Choroid plexus epithelial cell (primary cell): Measurements from ENCODE around the gene IFFO2.

Source experiments
- DNase-seq: peaks from one replicate; pipeline ENCODE4 v3.0.0-alpha.2; 2010; ENCODE audit warnings: low read depth
- H3K4me3 ChIP-seq: 2 replicates; pipeline ENCODE4 v1.5.1; 2011; ENCODE audit warnings: low read depth, mild to moderate bottlenecking, control low read depth, low read length, moderate library complexity
- TF ChIP-seq, protein P1 (sequence below): conservative IDR thresholded peaks from 2 replicates; pipeline ENCODE4 v1.5.1; 2011; ENCODE audit warnings: low read depth, mild to moderate bottlenecking, control low read depth, inconsistent platforms, low read length, moderate library complexity

Gene IFFO2

DNA sequence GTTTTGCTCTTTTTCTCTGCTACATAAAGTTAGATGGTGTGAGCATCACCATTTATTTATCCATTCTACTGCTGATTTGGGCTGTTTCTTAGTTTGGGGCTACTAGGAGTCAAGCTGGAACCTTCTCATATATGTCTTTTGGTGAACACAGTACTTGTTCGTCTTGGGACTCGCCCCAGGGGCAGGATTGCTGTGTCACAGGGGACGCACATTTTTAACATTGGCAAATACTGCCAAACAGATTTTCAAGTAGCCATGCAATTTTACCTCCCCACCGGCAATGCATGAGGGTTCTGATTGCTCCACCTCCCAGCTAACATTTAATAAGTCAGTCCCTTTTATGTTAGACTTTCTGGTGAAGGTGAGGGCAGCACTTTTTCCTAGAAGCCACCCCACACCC is 7.5 kb upstream of the IFFO2 start:
- no peak for DNase-seq
- TF ChIP-seq, protein P1, sequence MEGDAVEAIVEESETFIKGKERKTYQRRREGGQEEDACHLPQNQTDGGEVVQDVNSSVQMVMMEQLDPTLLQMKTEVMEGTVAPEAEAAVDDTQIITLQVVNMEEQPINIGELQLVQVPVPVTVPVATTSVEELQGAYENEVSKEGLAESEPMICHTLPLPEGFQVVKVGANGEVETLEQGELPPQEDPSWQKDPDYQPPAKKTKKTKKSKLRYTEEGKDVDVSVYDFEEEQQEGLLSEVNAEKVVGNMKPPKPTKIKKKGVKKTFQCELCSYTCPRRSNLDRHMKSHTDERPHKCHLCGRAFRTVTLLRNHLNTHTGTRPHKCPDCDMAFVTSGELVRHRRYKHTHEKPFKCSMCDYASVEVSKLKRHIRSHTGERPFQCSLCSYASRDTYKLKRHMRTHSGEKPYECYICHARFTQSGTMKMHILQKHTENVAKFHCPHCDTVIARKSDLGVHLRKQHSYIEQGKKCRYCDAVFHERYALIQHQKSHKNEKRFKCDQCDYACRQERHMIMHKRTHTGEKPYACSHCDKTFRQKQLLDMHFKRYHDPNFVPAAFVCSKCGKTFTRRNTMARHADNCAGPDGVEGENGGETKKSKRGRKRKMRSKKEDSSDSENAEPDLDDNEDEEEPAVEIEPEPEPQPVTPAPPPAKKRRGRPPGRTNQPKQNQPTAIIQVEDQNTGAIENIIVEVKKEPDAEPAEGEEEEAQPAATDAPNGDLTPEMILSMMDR: no peak
- no peak overlapping the region for H3K4me3 ChIP-seq

DNA sequence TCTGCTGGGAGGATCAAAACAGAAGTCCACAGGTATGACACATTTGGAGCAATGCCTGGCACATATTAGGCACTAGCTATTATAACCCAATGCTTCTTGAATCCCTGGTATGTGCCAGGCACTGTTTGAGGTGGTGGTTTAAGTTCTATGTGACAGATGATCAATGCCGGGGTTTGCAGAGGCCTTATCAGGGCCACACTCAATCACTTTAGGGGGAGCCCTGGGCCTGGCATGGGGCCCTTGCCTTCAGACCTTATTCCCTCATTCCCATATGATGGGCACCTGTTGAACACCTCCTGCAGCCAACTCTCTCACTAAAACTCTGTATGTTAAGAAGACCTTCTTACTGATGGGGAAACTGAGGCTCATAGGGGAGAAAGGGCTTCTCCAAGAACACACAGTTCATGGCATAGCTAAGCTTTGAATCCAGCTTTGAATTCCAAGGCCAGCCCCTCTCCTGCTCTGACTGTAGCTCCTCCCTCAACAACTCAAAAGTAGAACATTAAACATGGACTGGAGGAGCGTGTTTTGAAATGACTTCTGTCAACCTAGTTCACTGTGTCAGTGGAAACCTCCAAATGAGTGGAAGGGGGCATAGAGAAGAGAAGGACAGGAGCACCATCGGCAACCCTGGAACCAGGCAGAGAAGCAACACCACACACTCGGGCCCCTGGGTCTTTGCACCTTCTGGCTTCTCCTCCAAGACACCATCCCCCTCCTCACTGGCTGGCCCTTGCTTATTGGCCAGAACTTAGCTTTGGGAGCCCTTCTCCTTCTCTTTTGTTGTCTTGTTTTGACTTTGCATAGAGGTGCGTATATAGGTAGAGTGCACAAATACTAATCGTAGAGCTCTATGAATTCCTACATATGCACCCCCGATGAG is 6.6 kb upstream of the IFFO2 start:
- H3K4me3 ChIP-seq: no peak overlapping the region
- no peak for DNase-seq
- TF ChIP-seq, protein P1: no peak

DNA sequence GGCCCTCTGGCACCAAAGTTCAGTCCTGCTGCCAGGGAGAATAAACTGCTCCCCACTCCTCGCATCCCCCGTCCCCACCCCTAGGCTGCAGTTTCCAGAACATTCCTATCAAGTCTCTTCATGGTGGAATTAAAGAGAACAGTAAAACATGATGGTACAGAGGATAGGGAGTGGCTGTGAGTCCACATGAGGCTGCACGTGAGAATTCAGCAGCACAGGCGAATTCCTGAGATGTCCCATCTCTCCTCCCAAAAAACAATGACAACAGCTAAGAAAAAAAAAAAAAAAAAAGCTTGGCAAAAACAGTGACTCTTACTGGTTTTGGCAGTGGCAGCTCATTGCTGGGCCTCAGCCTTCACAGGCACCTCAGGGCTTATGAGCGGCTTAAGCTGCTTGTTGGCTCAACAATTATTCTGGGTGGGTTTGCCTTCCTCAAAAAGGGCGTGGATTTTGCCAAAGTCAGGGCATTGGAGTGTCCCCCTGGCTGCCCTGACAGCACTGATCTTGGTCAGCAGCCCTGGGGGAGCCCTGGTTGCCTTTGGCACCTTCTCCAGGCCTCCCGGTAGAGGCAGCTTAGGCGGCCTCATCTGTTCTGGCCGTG is 5.7 kb upstream of the IFFO2 start:
- no peak for DNase-seq
- no peak overlapping the region for H3K4me3 ChIP-seq
- TF ChIP-seq, protein P1: no peak

DNA sequence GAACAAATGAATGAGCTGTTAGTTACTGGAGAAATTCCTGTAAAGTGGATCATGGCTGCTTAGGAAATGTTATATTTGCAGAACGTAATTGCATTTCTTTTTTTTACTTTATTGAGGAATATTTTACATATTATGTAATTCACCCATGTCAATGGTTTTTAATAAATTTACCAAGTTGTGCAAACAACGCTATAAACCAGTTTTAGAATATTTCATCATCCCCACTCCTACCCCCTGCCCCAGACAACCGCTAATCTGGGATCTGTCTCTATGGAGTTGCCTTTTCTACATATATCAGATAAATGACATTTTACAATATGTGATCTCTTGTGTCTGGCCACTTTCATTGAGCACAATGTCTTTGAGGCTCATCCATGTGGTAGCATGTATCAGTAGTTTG is 4.3 kb upstream of the IFFO2 start:
- no peak overlapping the region for H3K4me3 ChIP-seq
- TF ChIP-seq, protein P1: no peak
- no peak for DNase-seq

DNA sequence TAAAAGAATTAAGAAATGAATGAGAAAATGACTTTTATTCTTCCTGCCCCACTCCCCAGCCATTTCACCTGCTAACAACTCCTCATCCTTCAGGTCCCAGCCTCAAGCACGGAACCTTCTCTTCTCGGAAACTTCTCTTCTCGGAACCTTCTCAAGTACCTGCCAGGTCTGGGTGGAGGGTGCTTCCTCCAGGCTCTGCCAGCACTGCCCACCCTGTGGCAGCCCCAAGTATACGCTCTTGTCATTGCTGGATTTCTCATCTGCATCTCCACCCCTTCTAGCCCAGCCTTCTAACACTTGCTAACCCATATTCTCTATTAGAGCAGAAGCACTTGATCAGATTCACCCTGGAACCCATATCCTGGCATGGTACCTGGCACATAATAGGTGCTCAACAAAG is 3.9 kb upstream of the IFFO2 start:
- TF ChIP-seq, protein P1: no peak
- no peak for DNase-seq
- H3K4me3 ChIP-seq: no peak overlapping the region

DNA sequence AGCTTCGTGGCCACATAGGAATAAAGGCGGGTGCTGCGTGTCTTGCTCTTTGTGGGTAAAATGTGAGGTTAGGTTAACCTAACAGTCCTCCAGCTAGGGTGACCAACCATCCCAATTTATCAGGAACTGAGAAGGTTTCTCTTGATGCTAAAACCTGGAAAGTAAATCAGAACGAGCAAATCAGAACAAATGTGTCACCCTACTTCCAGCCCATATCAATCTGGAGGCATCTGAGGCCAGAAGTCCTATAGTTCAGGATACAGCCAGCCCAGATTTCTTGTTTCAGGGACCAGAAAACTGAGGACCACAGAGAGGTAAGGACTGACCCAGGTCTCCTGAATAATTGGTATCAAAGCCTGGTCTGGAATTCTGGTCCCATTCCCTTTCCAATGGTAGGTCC is 3.1 kb upstream of the IFFO2 start:
- no peak for DNase-seq
- TF ChIP-seq, protein P1: no peak
- H3K4me3 ChIP-seq: no peak overlapping the region
